HG03095 (cell line): ENCODE measurements around the gene SSBP2.

Experiments
- ATAC-seq: cut with Tn5 transposase; IDR thresholded peaks from one replicate; pipeline ENCODE4 v1.9.1; 2021; ENCODE audit warnings: moderate library complexity; ENCODE audit not compliant: unreplicated experiment

Gene SSBP2

DNA sequence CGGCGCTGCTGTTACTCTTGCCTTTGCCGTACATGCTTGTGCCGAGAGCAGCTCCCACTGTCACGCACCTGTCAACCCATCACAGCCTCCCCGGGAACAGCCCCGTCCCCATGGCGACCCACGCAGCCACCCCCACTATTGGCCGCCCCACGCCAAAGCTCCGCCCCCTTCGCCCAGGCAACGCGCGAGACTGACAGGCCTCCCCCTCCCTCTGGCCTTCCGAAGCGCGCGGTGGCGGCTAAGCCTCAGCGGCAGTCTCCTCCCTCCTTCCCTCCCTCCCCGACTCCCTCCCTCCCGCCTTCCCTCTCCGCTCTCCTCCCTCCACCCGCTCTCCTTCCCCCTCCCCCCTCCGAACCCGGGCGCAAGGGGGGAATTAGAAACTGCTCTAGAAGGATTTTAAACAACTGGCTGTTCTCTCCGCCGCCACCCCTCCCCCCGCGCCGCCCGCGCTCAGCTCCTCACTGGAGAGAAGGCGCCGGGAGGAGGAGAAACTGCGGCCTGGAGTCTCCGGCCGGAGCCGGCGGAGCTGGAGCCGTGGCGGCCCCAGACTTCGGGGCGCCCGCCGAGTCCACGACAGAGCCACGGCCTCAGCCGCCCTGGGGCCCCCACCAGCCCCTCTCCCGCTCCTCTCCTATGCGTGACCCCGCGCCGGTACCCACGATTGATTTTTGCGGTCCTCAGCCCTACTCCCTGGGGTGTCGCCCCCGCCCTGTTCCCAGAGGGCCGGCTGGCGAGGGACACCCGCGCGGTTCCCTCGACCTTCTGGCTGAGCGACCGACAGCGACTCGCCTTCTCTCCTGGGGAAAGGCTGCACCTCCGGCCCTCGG lies at the start of gene SSBP2:
SSBP2 (minus strand) TSS at position 89 of the 827 bp plus-strand sequence; CDS start at position 34, 55 bp downstream.
- peak; percentile 69 for ATAC-seq

DNA sequence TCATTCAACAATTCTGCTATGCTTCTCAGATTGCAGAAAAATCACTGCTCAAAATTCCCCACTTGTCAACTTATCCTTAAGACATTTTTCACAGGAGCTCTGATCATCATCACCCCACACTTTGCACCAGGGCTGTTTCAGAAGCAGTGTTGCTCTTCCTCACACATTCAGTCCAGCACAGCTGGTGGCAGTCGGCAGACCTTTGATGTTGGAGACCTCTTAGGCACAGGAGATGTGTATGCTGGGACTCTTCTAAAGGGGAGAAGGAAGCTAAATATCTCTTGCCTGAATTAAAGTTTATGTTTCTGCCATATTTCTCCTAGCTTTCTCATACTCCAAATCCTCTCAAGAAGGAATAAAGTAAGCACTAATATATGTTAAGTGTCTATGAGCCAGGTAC lies 44.8 kb upstream of the SSBP2 start:
- no peak for ATAC-seq

DNA sequence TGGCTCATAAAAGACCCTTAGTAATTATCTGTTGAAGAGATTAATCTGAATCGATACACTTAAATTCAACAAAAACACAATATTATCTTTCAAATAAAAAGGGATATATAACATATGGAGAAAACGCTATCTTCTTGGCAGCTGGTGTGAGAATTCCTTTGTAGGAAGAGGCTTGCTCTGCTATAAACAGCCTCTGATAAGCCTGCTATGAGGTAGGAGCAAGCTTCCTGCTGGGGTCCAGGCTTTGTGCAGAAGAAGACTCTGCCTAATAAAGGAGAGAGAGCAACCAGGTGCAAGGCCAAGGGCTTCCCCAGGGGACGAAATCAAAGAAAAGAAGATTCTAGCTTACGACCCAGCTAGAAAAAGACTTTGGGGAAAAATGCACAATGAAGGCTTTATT lies 43.3 kb upstream of the SSBP2 start:
- no peak for ATAC-seq

DNA sequence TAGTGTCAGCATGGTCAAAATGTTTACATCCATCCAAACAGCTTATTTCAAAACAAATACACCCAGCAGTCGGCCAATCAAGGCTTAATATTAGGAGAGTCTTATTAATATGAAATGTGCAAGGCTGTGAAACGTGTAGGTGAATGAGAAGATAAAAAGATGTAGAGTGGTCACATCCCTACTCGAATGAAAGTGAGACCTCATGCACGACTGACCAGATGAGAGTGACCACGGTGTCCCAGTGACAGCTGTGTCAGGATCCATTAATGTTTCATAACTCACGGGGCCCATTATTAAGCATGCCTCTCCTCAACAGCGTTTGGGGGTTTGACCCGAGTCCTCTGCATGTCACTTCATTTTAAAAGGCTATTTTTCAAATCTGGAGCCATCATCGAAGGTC lies 39.4 kb upstream of the SSBP2 start:
- ATAC-seq, result no peak

GRCh38 chr5:81789033-81789432 lies 38.1 kb upstream of the SSBP2 start:
- no peak for ATAC-seq

DNA sequence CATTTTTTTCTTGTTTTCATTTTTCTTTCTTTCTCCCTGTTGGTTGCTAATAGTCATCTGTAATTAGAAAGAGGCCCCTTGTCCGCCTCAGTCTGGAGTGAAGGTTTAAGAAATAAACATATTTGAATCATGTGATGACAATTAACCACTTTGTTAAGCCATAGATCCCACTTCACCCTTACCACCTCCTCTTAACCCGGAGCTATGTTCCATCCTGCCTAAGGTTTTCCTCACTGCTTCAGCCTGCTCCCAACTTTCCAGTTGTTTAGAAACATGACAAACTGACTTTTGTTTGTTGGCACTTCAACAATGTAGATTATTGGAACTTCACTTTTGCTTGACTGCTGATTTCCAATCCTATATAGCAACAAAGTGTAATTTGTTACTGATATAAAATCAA lies 37.4 kb upstream of the SSBP2 start:
- no peak for ATAC-seq

GRCh38 chr5:81787474-81788242 lies 36.8 kb upstream of the SSBP2 start:
- ATAC-seq, result no peak

- no peak for ATAC-seq
Measured at GRCh38 chr5:81786991-81787390, 36.1 kb upstream of the SSBP2 start.

GRCh38 chr5:81786496-81786895 lies 35.6 kb upstream of the SSBP2 start:
- ATAC-seq, result no peak

- ATAC-seq, result no peak
Measured at GRCh38 chr5:81785322-81785721, 34.4 kb upstream of the SSBP2 start.

- no peak for ATAC-seq
Measured at GRCh38 chr5:81783401-81783800, 32.5 kb upstream of the SSBP2 start.

DNA sequence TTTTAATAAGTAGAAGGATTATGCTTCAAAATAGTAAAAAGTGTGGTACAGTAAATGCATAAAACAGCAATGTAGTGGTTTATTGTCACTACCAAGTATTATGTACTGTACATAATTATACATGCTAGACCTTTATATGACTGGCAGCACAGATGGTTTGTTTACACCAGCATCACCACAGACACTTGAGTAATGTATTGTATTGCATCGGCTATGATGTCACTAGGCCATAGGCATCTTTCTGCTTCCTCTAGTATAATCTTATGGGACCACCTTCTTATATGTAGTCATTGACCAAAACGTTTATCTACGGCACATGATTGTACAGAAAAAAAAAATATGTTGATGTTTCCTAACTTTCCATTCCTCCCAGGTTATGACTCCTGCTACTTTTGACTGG lies 31.9 kb upstream of the SSBP2 start:
- ATAC-seq, result no peak

- no peak for ATAC-seq
Measured at GRCh38 chr5:81779916-81780266, 29.0 kb upstream of the SSBP2 start.

- ATAC-seq, result peak; percentile 89
Measured at GRCh38 chr5:81779125-81779915, 28.4 kb upstream of the SSBP2 start.

GRCh38 chr5:81778642-81779041 lies 27.7 kb upstream of the SSBP2 start:
- ATAC-seq, result no peak

GRCh38 chr5:81776258-81776657 lies 25.4 kb upstream of the SSBP2 start:
- no peak for ATAC-seq

- no peak for ATAC-seq
Measured at GRCh38 chr5:81774374-81774773, 23.5 kb upstream of the SSBP2 start.

- ATAC-seq, result no peak
Measured at GRCh38 chr5:81773574-81773973, 22.7 kb upstream of the SSBP2 start.

- ATAC-seq, result no peak
Measured at GRCh38 chr5:81773161-81773560, 22.3 kb upstream of the SSBP2 start.

DNA sequence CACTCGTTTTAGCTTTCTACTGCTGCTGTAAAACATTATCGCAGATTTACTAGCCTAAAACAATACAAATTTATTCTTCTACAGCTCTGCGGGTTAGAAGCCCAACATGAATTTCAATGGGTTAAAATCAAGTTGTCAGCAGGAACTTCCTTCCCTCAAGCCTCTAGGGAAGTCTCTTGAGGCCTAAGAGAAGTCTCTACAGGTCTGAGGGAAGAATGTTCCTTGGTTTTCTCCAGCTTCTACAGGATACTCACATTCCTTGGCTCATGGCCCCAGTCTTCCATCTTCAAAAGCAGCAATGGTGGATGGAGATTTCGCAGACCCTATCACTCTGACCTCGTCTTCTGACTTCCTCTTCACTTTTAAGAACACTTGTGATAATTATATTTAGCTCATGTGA lies 21.6 kb upstream of the SSBP2 start:
- ATAC-seq, result no peak

DNA sequence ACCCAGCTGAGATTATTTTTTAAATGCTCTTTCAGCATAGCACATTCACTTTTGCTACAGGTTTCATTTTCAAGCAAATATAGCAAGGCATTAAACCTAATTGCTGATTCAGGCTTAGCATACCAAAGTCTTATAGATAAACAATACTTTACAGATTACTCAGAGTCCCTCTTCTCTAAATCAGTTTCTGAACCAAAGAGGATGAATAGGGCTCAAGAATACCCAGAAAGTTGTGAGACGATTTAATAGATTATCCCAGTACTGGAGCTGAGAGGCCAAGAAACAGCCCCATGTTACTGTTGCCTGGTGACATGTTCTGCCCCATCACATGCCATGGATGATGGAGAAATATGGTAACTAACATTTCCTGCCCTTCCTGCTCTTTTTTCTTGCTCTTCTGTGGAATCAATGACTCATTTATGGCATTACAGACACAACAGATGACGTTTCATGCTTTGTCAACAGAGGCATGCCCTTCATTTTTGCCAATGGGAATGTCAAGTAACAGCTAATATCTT lies 18.1 kb upstream of the SSBP2 start:
- no peak for ATAC-seq
